ENCODE data around the gene IDNK.
A peak's percentile ranks its signal among the peaks of the same experiment; 100 is the strongest.

IDNK gene

DNA sequence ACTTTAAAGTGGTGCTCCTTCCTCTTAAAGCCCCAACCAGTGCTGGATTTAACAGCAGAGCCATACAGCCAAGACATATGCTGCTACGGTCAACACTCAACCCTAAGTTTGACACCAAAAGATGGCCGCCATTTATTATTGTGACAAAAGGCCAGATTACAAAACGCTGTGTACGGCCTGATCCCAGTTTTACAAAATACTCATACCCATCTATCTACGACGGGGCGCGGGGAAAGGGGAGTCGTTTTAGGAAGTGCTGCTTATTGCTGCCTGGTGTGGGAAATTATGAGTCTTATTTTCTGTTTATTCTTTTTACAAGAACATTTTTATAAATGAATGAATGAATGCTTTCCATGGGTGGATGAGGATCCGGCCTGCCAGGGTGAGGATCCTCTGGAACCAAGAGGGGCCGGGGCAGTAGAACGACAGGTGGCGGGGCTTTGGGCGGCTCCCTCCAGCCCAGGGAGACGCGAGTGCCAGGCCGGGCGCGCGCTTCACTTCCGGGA is 457 bp upstream of the IDNK start:
- TF ChIP-seq, protein P1, sequence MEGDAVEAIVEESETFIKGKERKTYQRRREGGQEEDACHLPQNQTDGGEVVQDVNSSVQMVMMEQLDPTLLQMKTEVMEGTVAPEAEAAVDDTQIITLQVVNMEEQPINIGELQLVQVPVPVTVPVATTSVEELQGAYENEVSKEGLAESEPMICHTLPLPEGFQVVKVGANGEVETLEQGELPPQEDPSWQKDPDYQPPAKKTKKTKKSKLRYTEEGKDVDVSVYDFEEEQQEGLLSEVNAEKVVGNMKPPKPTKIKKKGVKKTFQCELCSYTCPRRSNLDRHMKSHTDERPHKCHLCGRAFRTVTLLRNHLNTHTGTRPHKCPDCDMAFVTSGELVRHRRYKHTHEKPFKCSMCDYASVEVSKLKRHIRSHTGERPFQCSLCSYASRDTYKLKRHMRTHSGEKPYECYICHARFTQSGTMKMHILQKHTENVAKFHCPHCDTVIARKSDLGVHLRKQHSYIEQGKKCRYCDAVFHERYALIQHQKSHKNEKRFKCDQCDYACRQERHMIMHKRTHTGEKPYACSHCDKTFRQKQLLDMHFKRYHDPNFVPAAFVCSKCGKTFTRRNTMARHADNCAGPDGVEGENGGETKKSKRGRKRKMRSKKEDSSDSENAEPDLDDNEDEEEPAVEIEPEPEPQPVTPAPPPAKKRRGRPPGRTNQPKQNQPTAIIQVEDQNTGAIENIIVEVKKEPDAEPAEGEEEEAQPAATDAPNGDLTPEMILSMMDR (IDR thresholded peaks at IDR 0.05): no peak
- TF ChIP-seq ZFX (IDR thresholded peaks at IDR 0.05; ENCODE audit: borderline replicate concordance): no peak
- H3K27ac ChIP-seq: peak overlapping the region; percentile 86

DNA sequence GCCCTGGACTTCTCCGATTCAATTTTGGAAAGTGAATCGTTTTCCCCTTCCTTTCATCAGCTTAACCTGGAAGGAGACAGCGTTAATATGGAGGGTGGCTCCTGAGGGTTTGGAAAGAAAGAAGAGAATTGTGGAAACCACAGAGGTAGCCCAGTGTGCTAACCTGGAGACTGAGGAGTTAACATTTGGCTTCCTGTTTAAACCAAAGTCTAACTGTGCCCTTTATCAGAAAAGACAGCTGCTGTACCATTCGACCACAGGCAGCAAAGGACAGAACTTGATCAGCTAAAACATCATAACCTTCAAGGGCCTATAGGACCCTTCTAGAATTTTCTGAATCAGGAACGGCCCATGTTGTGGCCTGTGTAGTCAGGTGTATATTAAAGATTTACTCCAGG is 735 bp downstream of the IDNK start:
- peak overlapping the region; percentile 86 for H3K27ac ChIP-seq
- TF ChIP-seq, protein P1 (IDR thresholded peaks at IDR 0.05): no peak
- no peak for TF ChIP-seq ZFX (IDR thresholded peaks at IDR 0.05; ENCODE audit: borderline replicate concordance)

DNA sequence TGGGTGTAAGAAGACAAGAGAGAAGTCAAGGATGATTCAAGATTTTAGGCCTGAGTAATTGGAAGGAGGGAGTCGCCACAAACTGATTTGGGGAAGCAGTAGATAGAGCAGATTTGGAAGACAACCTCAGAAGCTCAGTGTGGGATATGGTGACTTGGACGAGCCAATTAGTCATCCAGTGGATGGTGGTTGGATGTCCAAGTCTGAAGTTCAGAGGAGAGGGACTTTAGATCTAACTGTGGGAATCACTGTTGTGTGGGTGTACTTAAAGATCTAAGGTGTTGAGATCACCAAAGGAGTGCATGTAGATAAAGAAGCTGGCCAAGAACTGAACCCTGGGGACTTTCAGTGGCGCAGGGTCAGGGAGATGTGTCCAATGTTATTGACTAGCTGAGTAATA is 2.2 kb downstream of the IDNK start:
- no peak for TF ChIP-seq ZFX (IDR thresholded peaks at IDR 0.05; ENCODE audit: borderline replicate concordance)
- TF ChIP-seq, protein P1 (IDR thresholded peaks at IDR 0.05): no peak
- H3K27ac ChIP-seq: no peak overlapping the region

DNA sequence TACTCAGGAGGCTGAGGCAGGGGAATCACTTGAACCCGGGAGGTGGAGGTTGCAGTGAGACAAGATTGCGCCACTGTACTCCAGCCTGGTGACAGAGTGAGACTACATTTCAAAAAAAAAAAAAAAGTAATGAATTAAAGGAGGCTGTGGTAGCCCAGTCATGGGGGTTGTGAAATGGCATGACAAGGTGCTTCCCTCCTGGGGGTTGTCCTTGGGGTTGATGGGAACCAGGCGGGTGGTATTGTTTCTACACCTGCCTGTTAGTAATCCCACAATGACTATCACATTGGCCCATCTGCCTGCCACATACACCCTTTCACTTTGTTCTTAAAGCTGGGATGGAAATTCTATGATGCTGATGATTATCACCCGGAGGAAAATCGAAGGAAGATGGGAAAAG is 5.6 kb downstream of the IDNK start:
- TF ChIP-seq ZFX (IDR thresholded peaks at IDR 0.05; ENCODE audit: borderline replicate concordance): no peak
- TF ChIP-seq, protein P1 (IDR thresholded peaks at IDR 0.05): no peak
- H3K27ac ChIP-seq: no peak overlapping the region

DNA sequence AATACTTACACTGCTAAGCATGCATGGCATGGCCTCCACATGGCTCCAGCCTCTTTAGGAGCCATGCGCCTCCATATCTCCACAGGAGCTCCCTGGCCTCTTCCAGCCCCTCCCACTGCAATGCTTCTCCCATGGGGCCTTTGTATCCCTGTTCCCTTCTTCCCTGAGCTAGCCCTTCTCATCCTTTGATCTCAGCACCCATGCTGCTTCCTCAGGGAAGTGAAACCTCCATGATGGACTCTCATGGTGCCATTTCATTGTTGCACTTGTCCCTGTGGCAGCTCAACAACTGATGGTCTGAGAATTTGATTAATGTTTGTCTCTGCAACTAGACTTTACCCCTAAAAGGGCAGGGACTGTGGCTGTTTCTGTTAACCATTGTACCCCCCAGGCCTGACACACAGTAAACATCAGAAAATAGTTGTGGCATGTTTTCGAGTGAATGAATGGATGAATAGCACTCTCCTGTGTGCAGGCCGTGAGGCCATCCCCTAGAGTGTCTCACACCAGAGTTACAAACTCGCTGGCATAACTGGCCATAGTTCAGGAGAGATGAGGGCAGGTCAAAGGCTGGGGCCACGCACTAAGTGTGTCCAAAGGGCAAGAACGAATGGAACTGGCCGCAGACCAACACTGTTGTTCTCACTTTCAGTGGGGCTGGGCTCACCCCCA is 6.6 kb downstream of the IDNK start:
- no peak overlapping the region for H3K27ac ChIP-seq
- no peak for TF ChIP-seq ZFX (IDR thresholded peaks at IDR 0.05; ENCODE audit: borderline replicate concordance)
- TF ChIP-seq, protein P1 (IDR thresholded peaks at IDR 0.05): no peak

DNA sequence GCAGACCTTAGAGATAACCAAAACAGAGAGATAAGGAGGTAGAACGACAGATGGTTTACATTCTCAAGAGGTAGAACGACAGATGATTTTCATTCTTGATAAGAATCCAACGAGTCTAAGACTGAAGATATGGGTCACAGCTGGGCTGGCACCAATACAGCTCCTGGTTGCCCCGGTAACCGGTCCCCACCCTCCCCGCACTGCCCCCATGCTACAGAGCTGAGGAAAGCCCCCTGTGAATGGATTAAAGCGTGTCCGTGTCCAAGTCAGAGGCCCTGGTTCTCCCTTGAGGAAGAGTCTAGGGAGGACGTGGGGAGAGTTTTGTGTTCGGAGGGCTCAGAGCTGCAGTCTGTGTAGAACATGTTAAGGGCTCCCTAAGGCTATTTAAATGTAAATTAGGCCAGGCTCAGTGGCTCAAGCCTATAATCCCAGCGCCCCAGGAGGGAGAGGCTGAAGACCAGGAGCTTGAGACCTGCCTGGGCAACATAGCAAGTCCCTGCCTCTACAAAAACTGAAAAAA is 8.1 kb downstream of the IDNK start:
- H3K27ac ChIP-seq: no peak overlapping the region
- TF ChIP-seq ZFX (IDR thresholded peaks at IDR 0.05; ENCODE audit: borderline replicate concordance): no peak
- TF ChIP-seq, protein P1 (IDR thresholded peaks at IDR 0.05): no peak

DNA sequence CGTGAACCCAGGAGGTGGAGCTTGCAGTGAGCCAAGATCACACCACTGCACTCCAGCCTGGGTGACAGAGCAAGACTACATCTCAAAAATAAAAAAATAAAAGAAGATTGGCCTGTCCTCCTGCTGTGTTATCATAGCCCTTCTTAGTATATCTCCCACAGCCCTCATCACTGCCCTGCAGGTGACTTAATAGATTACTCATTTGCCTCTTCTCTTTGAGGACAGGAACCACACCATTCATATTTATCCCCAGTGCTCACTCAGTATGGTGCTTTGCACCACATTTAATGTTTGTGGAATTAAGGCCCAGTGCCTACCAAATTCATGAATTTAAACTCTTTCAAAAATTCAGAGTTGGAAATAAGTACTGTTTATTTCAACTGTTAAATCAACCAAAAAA is 10.3 kb downstream of the IDNK start:
- TF ChIP-seq, protein P1 (IDR thresholded peaks at IDR 0.05): no peak
- TF ChIP-seq ZFX (IDR thresholded peaks at IDR 0.05; ENCODE audit: borderline replicate concordance): no peak
- H3K27ac ChIP-seq: no peak overlapping the region
